Fibroblast of the aortic adventitia (primary cell): ENCODE data around the gene CENPC. TPM values are rescaled to one million over a fixed set of nuclear protein-coding genes. Genes with fewer than 3 reads are reported as not detected.
A peak's percentile ranks its signal among the peaks of the same experiment; 100 is the strongest.
"Not testable (repeated sequence)": the region's sequence is repeated elsewhere in the genome, so short reads cannot be mapped to it uniquely, and the experiment has no call there.

Source experiments
- DNase-seq: peaks from one replicate; pipeline ENCODE4 v3.0.0-alpha.2; 2010; ENCODE audit warnings: low read depth
- H3K4me3 ChIP-seq: 2 replicates; pipeline ENCODE4 v1.5.1; 2011; ENCODE audit warnings: low read depth, mild to moderate bottlenecking, control low read depth, low read length, moderate library complexity
- total RNA-seq: library from RNA; depleted of rRNA; stranded (reverse); fragments of >200 nt; gene quantifications from 2 replicates; pipeline ENCODE4 v1.2.3, GENCODE V29; 2012; ENCODE audit warnings: low replicate concordance
- TF ChIP-seq, protein P1 (sequence below): IDR thresholded peaks from 2 replicates; pipeline ENCODE4 v1.5.1; 2011; ENCODE audit warnings: mild to moderate bottlenecking, low read length, control low read depth, inconsistent platforms; ENCODE audit not compliant: insufficient read depth

CENPC gene
- total RNA-seq, 1 donor, result 30.5 TPM

DNA sequence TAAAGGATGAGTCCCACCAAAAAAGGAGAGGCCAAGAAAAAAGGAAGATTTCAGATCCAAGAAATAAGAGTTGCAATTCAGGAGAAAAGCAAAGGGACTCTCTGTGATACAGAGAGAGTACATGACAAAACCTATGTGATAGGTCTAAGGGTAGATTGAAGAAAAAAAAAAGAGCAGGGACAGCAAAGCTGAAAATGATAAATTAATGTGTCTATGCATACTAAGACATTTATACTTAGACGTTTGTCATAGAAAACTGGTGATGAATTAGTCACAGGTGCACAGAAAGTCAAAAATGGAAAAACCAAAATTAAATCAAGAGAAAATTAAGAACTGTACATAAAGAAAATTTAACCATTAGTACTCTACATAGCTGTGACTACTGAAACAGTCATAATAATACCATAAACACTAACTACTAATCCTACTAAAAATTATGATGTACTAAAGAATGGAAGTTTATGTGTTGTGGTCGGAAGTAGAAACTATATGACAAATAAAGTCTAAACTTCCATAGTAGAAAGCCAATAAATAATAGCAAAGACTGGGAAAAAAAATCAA, 9.9 kb downstream of the CENPC start:
- no peak for DNase-seq
- TF ChIP-seq, protein P1, sequence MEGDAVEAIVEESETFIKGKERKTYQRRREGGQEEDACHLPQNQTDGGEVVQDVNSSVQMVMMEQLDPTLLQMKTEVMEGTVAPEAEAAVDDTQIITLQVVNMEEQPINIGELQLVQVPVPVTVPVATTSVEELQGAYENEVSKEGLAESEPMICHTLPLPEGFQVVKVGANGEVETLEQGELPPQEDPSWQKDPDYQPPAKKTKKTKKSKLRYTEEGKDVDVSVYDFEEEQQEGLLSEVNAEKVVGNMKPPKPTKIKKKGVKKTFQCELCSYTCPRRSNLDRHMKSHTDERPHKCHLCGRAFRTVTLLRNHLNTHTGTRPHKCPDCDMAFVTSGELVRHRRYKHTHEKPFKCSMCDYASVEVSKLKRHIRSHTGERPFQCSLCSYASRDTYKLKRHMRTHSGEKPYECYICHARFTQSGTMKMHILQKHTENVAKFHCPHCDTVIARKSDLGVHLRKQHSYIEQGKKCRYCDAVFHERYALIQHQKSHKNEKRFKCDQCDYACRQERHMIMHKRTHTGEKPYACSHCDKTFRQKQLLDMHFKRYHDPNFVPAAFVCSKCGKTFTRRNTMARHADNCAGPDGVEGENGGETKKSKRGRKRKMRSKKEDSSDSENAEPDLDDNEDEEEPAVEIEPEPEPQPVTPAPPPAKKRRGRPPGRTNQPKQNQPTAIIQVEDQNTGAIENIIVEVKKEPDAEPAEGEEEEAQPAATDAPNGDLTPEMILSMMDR, result no peak
- no peak overlapping the region for H3K4me3 ChIP-seq

DNA sequence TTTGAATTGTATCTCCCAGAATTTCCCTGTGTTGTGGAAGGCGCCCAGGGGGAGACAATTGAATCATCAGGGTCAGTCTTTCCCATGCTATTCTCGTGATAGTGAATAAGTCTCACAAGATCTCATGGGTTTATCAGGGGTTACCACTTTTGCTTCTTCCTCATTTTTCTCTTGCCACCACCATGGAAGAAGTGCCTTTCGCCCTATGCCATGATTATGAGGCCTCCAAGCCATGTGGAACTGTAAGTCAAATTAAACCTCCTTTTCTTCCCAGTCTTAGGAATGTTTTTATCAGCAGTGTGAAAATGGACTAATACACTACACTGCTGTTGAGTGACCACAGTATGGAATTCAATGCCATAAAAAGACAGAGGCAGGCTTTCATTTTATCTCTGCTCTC, 12.2 kb downstream of the CENPC start:
- no peak for DNase-seq
- no peak overlapping the region for H3K4me3 ChIP-seq
- TF ChIP-seq, protein P1, result no peak

DNA sequence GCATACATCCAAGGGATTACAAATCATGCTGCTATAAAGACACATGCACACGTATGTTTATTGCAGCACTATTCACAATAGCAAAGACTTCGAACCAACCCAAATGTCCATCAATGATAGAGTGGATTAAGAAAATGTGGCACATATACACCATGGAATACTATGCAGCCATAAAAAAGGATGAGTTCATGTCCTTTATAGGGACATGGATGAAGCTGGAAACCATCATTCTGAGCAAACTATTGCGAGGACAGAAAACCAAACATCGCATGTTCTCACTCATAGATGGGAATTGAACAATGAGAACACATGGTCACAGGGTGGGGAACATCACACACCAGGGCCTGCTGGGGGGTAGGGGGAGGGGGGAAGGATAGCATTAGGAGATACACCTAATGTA, 12.9 kb downstream of the CENPC start:
- not testable (repeated sequence) for H3K4me3 ChIP-seq, DNase-seq

DNA sequence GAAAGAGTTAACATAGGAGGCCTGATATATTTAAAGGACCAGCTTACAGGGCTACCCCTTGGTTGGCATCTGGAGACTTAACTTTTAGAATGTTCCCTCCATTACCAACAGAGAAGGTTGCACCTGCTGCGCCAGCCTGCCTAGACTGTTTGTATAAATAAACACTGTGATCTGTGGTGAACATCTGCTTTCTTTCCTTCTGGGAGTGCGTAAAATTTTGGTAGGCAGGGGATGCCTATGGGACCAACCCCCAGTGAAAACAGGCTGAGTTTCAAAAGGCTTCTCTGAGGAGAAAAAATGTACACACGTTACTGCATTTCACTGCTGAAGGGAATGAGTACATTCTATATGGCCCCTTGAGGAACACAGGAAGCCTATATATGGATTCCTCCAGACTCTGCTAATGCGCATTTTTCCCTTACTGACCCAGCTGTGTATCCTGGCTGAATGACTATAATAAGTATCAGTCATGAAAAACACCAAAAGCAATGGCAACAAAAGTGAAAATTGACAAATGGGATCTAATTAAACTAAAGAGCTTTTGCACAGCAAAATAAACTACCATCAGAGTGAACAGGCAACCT, 13.8 kb downstream of the CENPC start:
- TF ChIP-seq, protein P1, result no peak
- no peak for DNase-seq
- no peak overlapping the region for H3K4me3 ChIP-seq

DNA sequence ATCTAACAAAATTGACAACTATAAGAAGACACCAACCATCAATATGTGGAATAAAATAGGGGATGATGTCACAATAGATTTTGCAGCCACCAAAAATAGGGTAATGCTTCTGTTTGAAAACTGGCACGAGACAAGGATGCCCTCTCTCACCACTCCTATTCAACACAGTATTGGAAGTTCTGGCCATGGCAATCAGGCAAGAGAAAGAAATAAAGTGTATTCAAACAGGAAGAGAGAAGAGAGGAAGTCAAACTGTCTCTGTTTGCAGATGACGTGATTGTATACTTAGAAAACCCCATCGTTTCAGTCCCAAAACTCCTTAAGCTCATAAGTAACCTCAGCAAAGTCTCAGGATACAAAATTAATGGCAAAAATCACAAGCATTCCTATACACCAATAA, 21.2 kb downstream of the CENPC start:
- H3K4me3 ChIP-seq, DNase-seq: not testable (repeated sequence)

DNA sequence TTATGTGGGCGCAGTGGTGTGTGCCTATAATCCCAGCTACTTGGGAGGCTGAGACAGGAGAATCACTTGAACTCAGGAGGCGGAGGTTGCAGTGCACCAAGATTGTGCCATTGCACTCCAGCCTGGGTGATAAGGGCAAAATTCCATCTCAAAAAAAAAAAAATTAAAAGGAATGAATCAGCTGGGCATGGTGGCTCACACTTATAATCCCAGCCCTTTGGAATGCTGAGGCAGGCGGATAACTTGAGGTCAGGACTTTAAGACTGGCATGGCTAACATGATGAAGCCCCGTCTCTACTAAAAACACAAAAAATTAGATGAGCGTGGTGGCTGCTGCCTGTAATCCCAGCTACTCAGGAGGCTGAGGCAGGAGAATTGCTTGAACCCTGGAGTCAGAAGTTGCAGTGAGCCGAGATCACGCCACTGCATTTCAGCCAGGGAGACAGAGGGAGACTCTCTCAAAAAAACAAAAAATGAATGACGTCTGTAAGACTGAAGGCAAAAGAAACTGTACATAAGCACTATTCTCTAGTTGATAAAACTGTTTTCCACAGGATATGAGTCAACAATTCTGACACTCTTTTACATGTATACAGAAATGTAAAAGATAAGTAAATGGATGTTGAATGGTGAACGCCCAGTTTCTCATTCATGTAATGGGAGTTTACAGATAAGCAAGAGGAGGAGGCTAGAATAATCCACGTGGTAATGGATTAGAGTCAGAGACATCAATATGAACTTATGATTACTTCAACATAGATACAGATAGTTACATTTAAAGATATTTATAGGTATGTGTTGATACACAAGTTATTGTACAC, 22.2 kb downstream of the CENPC start:
- peak; percentile 70 for DNase-seq
- H3K4me3 ChIP-seq, result no peak overlapping the region
- TF ChIP-seq, protein P1, result no peak

DNA sequence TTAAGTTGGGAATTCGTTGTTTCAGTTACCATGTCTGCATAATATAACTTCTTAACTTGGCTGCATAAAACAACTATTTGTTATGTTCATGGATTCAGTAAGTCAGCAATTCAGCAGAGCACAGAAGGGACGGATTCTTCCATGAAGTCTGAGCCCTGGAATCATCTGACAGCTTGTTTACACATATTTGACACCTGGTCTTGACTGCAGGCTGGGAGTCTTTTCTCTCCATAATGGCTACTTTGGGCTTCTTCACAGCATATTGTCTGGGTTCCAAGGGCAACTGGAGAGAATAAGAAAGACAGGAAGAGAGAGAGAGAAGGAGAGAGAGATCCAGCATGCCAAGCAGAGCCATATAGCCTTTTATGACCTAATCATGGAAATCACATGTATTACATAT, 23.1 kb downstream of the CENPC start:
- no peak overlapping the region for H3K4me3 ChIP-seq
- DNase-seq, result no peak
- TF ChIP-seq, protein P1, result no peak
